GM19238 (cell line): Measurements from ENCODE around the gene HES3.

Source experiments
- DNase-seq: peaks from one replicate; pipeline ENCODE4 v3.0.0; 2011; ENCODE audit warnings: low spot score; ENCODE audit not compliant: insufficient read length

Gene HES3

DNA sequence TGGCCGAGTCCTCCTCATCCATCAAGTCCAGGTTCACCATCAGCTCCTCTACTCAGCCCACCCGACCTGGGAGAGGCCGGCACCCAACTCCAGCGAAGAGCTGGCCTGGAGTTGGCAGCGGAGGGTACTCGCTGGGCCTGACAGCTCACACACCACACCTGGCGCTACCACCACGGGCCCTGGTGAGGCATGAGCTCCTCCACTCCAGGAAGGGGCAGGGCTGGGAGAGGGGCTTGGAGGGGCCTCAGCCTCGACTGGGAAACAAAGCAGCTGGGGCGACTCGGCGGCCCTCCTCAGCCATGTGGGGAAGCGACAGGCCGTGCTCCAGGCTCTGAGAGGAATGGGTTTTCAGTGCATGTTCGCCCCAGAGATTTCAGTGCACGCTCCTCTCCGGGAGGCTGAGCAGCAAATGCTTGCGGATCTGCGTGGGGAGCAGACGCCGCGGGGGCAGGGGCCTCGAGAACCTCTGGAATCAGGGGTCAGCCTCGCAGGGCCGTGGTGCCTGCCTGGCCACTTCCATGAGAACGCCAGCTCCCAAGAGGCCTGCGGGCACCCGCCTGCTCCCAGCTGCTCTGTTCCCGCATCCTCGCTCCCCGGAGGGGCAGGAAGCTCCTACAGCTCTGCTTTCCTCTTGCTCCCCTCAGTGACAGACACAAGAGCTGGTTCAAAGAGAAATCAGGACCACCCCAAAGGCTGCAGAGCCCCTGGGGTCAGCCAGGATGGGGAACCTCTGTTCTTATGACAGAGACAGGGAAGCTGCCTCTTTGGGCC, 35.8 kb downstream of the HES3 start:
- no peak for DNase-seq

DNA sequence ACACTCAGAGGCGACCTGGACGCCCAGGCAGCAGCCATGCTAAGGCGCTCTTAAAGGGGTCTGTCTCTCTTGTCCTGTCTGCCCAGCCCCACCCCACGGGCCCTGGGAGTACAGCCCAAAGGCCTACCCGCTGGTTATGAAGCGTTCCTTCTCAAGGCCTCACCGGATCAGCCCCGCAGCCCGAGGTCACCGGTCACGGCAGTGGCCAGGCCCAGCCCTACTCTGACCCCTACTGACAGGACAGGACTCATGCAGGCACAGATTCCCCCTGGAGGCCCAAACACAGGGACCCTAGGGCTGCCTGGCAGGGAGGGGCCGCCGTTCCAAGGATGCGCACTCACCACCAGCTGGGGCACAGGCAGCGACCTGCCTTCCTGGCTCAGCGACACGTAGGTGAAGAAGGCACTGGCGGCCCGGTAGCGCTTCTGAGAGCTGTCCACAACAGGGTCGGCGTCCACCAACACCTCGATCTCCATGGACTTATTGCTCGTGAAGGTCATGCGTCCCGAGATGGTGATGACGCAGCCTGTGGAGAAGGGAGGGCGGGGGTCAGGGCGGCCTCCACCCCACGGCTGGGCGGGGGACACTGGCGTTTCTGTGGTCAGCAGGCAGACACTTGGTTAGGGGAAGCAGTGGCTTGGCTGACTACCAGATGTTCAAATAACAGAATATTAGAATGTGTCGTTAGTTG, 36.9 kb downstream of the HES3 start:
- DNase-seq, result no peak

DNA sequence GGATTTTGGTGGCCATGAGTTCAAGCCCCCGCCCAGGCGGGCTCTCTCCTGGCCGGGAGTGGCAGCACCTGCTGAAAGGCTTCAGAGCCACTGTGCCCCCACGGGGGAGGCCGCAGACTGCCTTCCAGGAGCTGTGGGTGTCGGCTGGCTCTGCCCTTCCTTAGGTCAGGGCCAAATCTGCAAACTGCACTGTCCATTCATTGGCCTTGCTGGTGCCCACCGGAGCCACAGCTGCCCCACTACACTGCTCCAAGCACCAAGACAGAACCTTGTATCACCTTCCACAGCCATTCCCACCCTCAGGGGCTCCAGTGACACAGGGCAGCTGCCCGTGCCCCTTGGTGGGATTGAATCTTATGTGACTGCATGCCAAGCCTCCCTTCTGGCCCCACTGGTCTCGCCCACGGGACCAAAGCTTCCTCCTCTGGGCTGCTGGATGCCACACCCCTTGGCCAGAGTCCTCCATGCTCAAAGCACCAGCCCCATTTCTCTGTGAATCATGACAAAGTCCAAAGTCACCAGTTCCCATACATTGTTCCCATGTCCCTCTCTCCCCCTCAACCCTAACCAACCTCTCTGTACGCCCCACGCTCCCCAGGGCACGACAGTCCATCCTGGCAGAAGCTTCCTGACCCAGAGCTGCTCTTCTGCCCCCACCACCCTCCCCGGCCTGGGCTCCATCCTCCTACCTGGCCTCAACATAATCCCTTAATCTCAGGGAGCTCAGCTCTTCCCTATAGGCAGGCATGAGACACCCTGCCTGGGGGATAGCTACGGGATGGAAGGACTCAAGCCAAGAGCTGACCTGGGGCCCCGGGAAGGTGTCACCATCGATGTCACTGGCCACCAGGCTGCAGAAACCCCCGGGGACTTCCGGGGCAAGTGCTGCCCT, 37.8 kb downstream of the HES3 start:
- DNase-seq, result no peak

DNA sequence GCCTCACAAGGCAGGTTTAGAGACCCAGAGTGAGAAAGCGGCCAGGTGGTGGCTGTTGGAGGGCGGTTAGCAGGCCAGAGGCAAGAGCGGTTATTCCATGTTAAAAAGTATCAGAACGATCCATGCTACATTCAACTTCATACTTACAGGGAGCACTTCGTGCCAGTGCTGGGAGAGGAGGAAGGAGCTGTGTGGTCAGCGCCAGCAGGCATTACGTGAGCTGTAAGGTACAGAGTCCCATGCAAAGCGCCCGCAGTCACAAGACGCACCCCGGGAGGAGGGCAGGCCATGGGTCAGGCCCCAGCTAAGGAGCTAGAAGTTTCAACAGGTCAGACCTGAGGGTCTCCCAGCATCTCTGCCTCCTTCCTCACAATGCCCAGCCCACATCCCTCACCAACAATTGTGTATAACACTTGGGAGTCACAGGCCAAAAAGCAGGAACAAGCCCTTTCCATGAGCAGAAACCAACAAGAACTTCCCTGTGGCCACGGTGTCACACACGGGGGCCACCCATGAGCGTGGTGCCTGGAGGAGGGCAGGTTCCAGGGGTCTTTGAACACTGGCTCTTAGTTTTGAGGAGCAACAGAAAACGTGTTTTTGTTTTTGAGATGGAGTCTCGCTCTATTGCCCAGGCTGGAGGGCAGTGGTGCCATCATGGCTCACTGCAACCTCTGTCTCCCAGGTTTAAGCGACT, 38.7 kb downstream of the HES3 start:
- DNase-seq, result no peak

DNA sequence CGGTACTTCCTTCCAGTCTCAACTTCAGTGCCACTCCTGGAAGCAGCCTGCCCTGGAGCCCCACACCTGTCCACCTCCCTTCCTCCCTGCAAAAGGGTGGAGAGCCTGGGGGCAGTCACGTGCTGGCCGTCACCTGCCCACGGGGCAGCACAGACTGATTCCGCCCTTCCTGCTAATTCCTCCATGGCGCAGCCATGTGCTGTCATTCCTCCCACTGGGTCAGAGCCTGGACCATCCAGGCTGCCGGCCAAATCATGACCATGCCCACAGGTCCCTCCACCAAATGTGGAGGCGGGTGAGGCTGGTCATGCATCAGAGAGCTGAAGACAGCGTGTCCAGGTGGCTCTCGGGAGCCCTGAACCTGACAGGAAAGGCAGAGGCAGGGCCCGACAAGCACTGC, 41.4 kb downstream of the HES3 start:
- no peak for DNase-seq

DNA sequence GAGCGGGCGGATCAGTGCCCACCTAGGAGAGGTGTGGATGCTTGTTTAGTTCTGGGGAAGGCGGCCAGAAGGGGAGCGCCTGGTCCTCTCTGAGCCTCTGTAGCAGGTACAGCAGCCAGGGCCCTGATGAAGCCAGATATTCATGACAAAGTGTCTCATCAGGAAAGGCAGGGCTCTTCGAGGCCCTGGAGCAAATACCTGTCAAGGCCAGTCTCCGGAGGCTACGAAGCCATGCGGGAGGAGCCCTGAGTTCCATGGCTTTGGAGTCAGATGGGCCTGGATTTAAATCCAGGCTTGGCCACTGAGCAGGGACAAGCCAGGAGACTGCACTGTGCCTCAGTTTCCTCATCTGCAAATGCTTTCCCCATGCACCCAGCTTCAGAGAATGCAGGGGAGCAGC, 42.3 kb downstream of the HES3 start:
- no peak for DNase-seq

DNA sequence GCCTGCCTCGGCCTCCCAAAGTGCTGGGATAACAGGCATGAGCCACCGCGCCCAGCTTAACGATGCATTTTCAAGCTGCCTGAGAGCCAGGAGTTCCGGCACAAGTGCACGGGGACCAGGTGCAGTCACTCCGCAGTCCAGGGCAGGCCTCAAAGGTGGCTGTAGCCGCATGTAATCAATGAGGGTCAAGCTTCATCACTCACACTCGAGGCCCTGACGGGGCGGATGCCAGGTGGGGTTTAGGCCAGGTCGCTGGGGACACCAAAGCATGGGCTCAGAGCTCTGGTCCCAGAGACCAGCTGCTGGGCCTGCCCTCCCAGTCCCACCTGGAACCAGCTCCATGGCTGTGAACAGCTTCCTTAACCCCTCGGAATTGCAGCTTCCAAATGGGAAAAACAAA, 43.0 kb downstream of the HES3 start:
- DNase-seq, result no peak

DNA sequence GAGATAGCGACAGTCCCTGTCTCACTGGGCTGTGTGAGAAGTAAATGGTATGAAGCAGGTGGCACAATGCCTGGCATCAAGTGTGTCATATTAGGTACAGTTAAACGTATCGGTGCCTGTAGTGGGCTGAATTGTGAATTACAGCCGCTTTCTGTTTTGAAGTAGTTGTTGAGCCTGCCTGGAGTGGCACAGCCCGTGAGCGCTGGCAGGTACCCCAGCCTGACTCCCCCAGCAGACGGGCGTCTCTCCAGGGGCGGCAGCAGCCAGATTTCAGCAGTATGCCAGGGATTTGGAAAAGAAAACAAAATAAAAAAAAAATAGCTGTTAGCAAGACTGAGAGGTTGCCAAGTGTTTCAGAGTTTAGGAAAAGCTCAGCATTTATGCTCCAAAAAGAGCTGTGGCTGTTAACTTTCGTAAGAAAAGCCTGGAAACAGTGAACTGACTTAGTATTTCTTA, 43.5 kb downstream of the HES3 start:
- no peak for DNase-seq

DNA sequence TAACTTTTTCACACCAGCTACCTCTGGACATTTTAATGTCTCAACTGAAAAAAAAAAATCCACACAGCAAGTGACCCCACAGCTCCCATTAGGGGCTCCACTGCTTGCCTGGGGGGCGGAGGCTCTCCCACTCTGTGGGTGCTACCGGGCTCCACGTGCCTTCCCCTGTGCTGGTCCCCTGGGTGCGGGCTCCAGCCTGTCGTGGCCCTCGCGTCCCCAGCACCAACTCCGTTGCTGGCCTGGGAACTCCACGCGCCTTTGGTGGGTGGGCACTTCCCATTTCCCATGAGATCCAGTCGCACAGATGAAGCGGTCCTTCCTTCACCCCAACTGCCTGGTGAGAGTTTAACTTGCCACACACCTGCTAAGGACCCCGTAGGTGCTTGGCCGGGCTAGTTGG, 44.0 kb downstream of the HES3 start:
- no peak for DNase-seq

DNA sequence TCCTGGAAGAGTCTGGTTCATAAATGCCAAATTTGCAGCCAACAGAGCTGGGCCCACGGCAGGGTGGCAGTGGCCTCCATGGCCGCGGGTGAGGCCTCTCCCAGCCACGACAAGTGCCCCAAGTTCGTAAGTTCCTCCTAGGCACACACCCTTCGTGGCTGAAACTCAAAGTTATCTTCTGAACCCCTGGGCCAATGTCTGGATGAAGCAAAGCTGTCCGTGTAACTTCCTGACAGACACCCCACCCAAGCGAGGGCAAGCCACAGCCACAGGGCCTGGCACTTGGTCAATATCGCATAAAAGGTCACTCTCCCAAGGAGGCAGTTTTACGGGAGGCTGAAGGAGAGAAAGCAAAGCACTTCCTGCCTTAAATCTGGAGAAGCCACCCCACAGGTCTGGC, 44.7 kb downstream of the HES3 start:
- no peak for DNase-seq

DNA sequence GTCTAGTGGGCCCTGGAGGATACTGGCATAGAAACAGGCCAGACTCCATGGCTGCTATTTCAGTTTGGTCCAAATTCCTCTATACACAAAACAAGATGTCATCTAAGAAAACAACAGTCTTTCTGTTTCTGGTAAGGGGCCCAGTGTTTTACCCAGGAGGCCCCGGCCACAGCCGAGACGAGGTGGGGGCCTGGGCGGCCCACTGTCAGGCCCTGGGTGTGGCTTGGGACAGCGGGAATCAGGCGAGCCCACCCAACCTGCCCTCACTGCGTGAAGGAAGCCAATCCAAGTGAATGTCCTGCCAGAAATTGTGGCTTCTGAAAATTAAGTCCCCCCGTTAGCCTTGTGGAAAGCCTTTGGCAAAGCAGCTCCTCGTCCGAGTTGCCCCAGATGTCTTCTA, 48.1 kb downstream of the HES3 start:
- no peak for DNase-seq

DNA sequence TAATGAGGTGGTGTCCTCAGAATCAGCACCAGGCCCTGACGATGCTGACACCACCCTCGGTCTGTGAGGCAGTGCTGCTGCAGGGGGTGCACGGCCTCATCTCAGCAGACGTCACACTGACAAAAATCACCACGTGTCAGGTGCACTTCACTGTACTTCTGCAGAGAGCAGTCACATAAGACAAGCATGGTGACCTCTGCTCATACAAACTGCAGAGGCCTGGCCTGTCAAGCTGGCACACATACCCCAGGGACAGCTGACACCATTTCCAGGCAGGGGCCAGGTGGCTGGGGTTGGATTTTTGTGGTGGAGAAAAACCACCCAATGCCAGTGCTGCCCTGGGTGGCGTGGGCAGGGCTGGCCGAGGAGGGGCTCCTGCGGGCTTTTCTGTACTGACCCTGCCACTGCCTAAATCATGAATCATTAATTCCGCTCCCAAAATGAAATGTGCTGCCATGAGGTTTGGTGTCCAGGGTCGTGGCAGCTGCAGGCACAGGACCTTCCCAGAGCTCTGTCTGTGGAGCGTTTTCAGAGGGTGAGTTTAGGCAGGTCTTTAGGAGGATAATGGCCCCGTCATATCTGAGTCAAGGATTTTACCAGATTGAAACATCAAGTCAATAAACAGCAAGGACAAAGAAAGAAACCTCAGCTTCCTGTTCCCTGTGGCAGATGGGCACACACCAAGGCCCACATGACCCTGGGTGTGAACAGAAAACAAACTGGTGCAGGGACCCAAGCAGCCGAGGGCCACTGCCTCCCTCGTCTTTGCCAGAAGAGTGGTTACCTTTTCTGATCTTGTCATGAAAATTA, 50.3 kb downstream of the HES3 start:
- no peak for DNase-seq

DNA sequence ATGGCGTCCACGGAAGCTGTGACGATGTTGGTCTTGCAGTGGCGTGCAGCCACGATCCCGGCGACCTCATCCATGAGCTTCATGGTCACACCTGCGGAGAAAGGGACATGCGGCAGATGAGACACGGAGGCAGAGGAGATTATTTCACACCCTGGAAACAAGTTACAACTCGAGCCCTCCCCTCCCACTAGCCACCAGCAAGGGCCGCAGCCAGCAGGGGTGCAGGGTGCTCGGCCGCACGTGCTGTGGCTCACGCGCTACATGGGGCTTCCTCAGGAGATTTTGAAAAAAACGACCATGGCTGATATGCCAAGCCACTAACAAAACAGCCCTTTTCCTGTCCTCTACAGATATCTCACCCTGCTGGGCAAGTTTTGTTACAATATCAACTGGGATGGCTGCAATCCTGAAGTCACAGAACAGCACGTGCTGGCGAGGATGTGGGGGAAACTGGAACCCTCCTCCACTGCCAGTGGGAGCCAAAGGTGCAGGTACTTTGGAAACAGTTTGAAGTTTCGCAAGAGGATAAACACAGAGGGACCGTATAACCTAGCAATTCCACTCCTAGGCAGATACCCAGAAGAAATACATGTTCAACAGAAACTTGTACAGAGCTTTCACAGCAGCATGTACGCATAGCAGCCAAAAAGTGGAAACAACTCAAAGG, 51.0 kb downstream of the HES3 start:
- no peak for DNase-seq
